ENCODE results near the gene NLRP3.
"Not testable (repeated sequence)": the region's sequence is repeated elsewhere in the genome, so short reads cannot be mapped to it uniquely, and the experiment has no call there.

The NLRP3 gene

DNA sequence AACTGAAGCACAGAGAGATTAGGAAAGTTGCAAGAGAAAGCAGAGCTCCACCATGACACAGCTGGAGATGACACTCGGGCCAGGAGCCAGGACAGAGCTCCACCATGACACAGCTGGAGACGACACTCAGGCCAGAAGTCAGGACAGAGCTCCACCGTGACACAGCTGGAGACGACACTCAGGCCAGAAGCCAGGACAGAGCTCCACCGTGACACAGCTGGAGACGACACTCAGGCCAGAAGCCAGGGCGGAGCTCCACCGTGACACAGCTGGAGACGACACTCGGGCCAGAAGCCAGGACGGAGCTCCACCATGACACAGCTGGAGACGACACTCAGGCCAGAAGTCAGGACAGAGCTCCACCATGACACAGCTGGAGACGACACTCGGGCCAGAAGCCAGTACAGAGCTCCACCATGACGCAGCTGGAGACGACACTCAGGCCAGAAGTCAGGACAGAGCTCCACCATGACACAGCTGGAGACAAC is 55.0 kb downstream of the NLRP3 start:
- H3K4me1 ChIP-seq (ENCODE audit: control insufficient read depth, insufficient read depth, low read length, unreplicated experiment); H3K27ac ChIP-seq (ENCODE audit: low read depth, low read length); H2AFZ ChIP-seq (ENCODE audit: low read length, unreplicated experiment); H3K36me3 ChIP-seq (ENCODE audit: insufficient read depth, low read length); H3K4me3 ChIP-seq (ENCODE audit: low read depth, low read length); H3K27me3 ChIP-seq (ENCODE audit: insufficient read depth, low read length); H3K79me2 ChIP-seq (ENCODE audit: control insufficient read depth, insufficient read depth, low read length, unreplicated experiment): not testable (repeated sequence)

GRCh38 chr1:247471445-247472016 is 55.6 kb downstream of the NLRP3 start:
- H3K4me3 ChIP-seq (ENCODE audit: low read depth, low read length) = no peak overlapping the region
- no peaks in the 10 kb centered on the region for H3K36me3 ChIP-seq (ENCODE audit: insufficient read depth, low read length)
- H3K79me2 ChIP-seq (ENCODE audit: control insufficient read depth, insufficient read depth, low read length, unreplicated experiment) = no peaks in the 10 kb centered on the region
- H3K27ac ChIP-seq (ENCODE audit: low read depth, low read length) = no peak overlapping the region
- no peaks in the 10 kb centered on the region for H3K4me1 ChIP-seq (ENCODE audit: control insufficient read depth, insufficient read depth, low read length, unreplicated experiment)
- H2AFZ ChIP-seq (ENCODE audit: low read length, unreplicated experiment) = no peak overlapping the region
- no peaks in the 10 kb centered on the region for H3K27me3 ChIP-seq (ENCODE audit: insufficient read depth, low read length)

- H2AFZ ChIP-seq (ENCODE audit: low read length, unreplicated experiment) = no peak overlapping the region
- H3K27ac ChIP-seq (ENCODE audit: low read depth, low read length) = no peak overlapping the region
Observed at GRCh38 chr1:247472035-247472434, 56.1 kb downstream of the NLRP3 start.

GRCh38 chr1:247474367-247474766 is 58.4 kb downstream of the NLRP3 start:
- Histone ChIP-seq H3K4me1 (ENCODE audit: control insufficient read depth, insufficient read depth, low read length, unreplicated experiment) (no peaks in the 10 kb centered on the region), H3K27ac (ENCODE audit: low read depth, low read length) (no peak overlapping the region), H2AFZ (ENCODE audit: low read length, unreplicated experiment) (no peak overlapping the region), H3K79me2 (ENCODE audit: control insufficient read depth, insufficient read depth, low read length, unreplicated experiment) (no peaks in the 10 kb centered on the region), H3K4me3 (ENCODE audit: low read depth, low read length) (no peak overlapping the region), H3K36me3 (ENCODE audit: insufficient read depth, low read length) (no peaks in the 10 kb centered on the region), H3K27me3 (ENCODE audit: insufficient read depth, low read length) (no peaks in the 10 kb centered on the region)

More at GRCh38 chr1:247472035-247472434, 56.1 kb downstream of the NLRP3 start:
- H3K36me3 ChIP-seq (ENCODE audit: insufficient read depth, low read length) = no peaks in the 10 kb centered on the region
- H3K4me3 ChIP-seq (ENCODE audit: low read depth, low read length) = no peak overlapping the region
- no peaks in the 10 kb centered on the region for H3K27me3 ChIP-seq (ENCODE audit: insufficient read depth, low read length)
- no peaks in the 10 kb centered on the region for H3K79me2 ChIP-seq (ENCODE audit: control insufficient read depth, insufficient read depth, low read length, unreplicated experiment)
- no peaks in the 10 kb centered on the region for H3K4me1 ChIP-seq (ENCODE audit: control insufficient read depth, insufficient read depth, low read length, unreplicated experiment)

DNA sequence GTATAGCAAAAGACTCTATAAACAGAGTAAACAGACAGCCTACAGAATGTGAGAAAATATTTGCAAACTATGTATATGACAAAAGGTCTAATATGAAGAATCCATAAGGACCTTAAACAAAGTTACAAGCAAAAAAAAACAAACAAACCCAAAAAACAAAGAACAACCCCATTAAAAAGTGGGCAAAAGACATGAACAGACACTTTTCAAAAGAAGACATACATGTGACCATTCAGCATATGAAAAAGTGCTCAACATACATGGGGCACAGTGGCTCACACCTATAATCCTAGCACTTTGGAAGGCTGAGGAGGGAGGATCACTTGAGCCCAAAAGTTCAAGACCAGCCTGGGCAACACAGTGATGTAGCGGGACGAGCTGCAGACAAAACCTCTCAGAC is 59.8 kb downstream of the NLRP3 start:
- H3K27ac ChIP-seq (ENCODE audit: low read depth, low read length) = no peak overlapping the region
- H3K4me3 ChIP-seq (ENCODE audit: low read depth, low read length) = no peak overlapping the region
- no peaks in the 10 kb centered on the region for H3K36me3 ChIP-seq (ENCODE audit: insufficient read depth, low read length)
- no peaks in the 10 kb centered on the region for H3K27me3 ChIP-seq (ENCODE audit: insufficient read depth, low read length)
- no peak overlapping the region for H2AFZ ChIP-seq (ENCODE audit: low read length, unreplicated experiment)
- no peaks in the 10 kb centered on the region for H3K79me2 ChIP-seq (ENCODE audit: control insufficient read depth, insufficient read depth, low read length, unreplicated experiment)
- no peaks in the 10 kb centered on the region for H3K4me1 ChIP-seq (ENCODE audit: control insufficient read depth, insufficient read depth, low read length, unreplicated experiment)

- not testable (repeated sequence) for H3K36me3 ChIP-seq (ENCODE audit: insufficient read depth, low read length); H3K4me1 ChIP-seq (ENCODE audit: control insufficient read depth, insufficient read depth, low read length, unreplicated experiment); H2AFZ ChIP-seq (ENCODE audit: low read length, unreplicated experiment); H3K27ac ChIP-seq (ENCODE audit: low read depth, low read length); H3K4me3 ChIP-seq (ENCODE audit: low read depth, low read length); H3K79me2 ChIP-seq (ENCODE audit: control insufficient read depth, insufficient read depth, low read length, unreplicated experiment); H3K27me3 ChIP-seq (ENCODE audit: insufficient read depth, low read length)
Observed at GRCh38 chr1:247476328-247477058, 60.5 kb downstream of the NLRP3 start.

DNA sequence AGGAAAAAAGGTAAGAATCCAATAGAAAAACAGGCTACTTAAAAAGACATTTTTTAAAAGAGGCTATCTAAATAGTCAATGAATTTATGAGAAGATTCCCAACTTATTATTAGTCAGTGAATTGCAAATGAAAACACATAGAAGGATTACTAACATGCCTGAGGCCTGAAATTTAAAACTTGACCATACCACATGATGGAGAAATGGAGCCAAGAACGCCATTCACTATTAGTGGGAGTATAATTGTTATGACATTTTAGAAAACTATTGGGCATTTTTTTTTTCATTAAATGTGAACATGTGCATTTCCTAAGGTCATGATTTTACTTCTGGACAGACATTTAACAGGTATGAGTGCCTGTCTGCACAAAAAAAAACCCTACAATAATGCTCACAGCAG is 66.8 kb downstream of the NLRP3 start:
- Histone ChIP-seq H3K4me1 (ENCODE audit: control insufficient read depth, insufficient read depth, low read length, unreplicated experiment) (no peaks in the 10 kb centered on the region), H2AFZ (ENCODE audit: low read length, unreplicated experiment) (no peak overlapping the region), H3K4me3 (ENCODE audit: low read depth, low read length) (no peak overlapping the region), H3K36me3 (ENCODE audit: insufficient read depth, low read length) (no peaks in the 10 kb centered on the region), H3K27ac (ENCODE audit: low read depth, low read length) (no peak overlapping the region), H3K79me2 (ENCODE audit: control insufficient read depth, insufficient read depth, low read length, unreplicated experiment) (no peaks in the 10 kb centered on the region), H3K27me3 (ENCODE audit: insufficient read depth, low read length) (no peaks in the 10 kb centered on the region)

DNA sequence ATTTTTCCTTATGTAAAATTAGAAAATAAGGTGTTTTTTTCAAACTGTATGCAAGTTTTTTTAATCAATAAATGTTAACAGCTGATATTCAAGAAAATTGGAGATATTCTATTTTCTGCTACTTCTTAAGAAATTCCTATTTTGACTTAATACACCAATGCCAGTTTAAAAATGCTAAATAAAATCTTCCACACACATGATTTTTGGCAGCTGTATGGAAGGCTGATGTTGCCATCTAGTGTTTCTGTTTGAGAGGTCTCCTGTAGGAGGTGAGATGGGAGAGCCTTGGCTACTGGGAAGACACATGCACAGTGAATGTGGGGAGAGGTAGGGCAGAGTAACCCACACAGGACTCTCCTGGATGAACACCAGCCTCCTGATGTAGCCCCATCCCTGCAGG is 71.1 kb downstream of the NLRP3 start:
- no peaks in the 10 kb centered on the region for H3K36me3 ChIP-seq (ENCODE audit: insufficient read depth, low read length)

GRCh38 chr1:247491328-247491727 is 75.4 kb downstream of the NLRP3 start:
- no peak overlapping the region for H2AFZ ChIP-seq (ENCODE audit: low read length, unreplicated experiment)
- H3K4me3 ChIP-seq (ENCODE audit: low read depth, low read length) = no peak overlapping the region
- no peak overlapping the region for H3K27ac ChIP-seq (ENCODE audit: low read depth, low read length)
- H3K4me1 ChIP-seq (ENCODE audit: control insufficient read depth, insufficient read depth, low read length, unreplicated experiment) = no peaks in the 10 kb centered on the region
- H3K27me3 ChIP-seq (ENCODE audit: insufficient read depth, low read length) = no peaks in the 10 kb centered on the region
- no peaks in the 10 kb centered on the region for H3K36me3 ChIP-seq (ENCODE audit: insufficient read depth, low read length)
- no peaks in the 10 kb centered on the region for H3K79me2 ChIP-seq (ENCODE audit: control insufficient read depth, insufficient read depth, low read length, unreplicated experiment)

More for the DNA sequence above, 71.1 kb downstream of the NLRP3 start:
- no peak overlapping the region for H3K4me3 ChIP-seq (ENCODE audit: low read depth, low read length)
- no peaks in the 10 kb centered on the region for H3K4me1 ChIP-seq (ENCODE audit: control insufficient read depth, insufficient read depth, low read length, unreplicated experiment)
- H2AFZ ChIP-seq (ENCODE audit: low read length, unreplicated experiment) = no peak overlapping the region
- no peaks in the 10 kb centered on the region for H3K79me2 ChIP-seq (ENCODE audit: control insufficient read depth, insufficient read depth, low read length, unreplicated experiment)
- H3K27me3 ChIP-seq (ENCODE audit: insufficient read depth, low read length) = no peaks in the 10 kb centered on the region
- H3K27ac ChIP-seq (ENCODE audit: low read depth, low read length) = no peak overlapping the region

- H2AFZ ChIP-seq (ENCODE audit: low read length, unreplicated experiment) = no peak overlapping the region
- no peaks in the 10 kb centered on the region for H3K4me1 ChIP-seq (ENCODE audit: control insufficient read depth, insufficient read depth, low read length, unreplicated experiment)
- no peaks in the 10 kb centered on the region for H3K27me3 ChIP-seq (ENCODE audit: insufficient read depth, low read length)
- H3K4me3 ChIP-seq (ENCODE audit: low read depth, low read length) = no peak overlapping the region
- no peaks in the 10 kb centered on the region for H3K36me3 ChIP-seq (ENCODE audit: insufficient read depth, low read length)
- no peak overlapping the region for H3K27ac ChIP-seq (ENCODE audit: low read depth, low read length)
- H3K79me2 ChIP-seq (ENCODE audit: control insufficient read depth, insufficient read depth, low read length, unreplicated experiment) = no peaks in the 10 kb centered on the region
Observed at GRCh38 chr1:247493106-247493505, 77.1 kb downstream of the NLRP3 start.

GRCh38 chr1:247494767-247495166 is 78.8 kb downstream of the NLRP3 start:
- no peaks in the 10 kb centered on the region for H3K27me3 ChIP-seq (ENCODE audit: insufficient read depth, low read length)
- no peak overlapping the region for H3K27ac ChIP-seq (ENCODE audit: low read depth, low read length)
- H3K79me2 ChIP-seq (ENCODE audit: control insufficient read depth, insufficient read depth, low read length, unreplicated experiment) = no peaks in the 10 kb centered on the region
- no peak overlapping the region for H3K4me3 ChIP-seq (ENCODE audit: low read depth, low read length)
- H2AFZ ChIP-seq (ENCODE audit: low read length, unreplicated experiment) = no peak overlapping the region
- no peaks in the 10 kb centered on the region for H3K4me1 ChIP-seq (ENCODE audit: control insufficient read depth, insufficient read depth, low read length, unreplicated experiment)
- H3K36me3 ChIP-seq (ENCODE audit: insufficient read depth, low read length) = no peaks in the 10 kb centered on the region
